HL-60 (cell line): ENCODE results near the gene ZNF326.

Experiments used
- DNase-seq, 2 experiments: peaks; one replicate each; pipeline ENCODE4 v3.0.0-alpha.2; 2010 to 2020; ENCODE audit warnings: low read depth in 1 of 2, low spot score in 1 of 2
- H3K27ac ChIP-seq: fragments of 250-450 bp; sonication (Bioruptor Pico); replicated peaks from 2 replicates; pipeline ENCODE4 v1.5.1; 2020; ENCODE audit warnings: mild to moderate bottlenecking, moderate library complexity
- H3K27me3 ChIP-seq: fragments of 250-450 bp; sonication (Bioruptor Pico); 2 replicates; pipeline ENCODE4 v1.5.1; 2021; ENCODE audit warnings: mild to moderate bottlenecking, moderate library complexity; ENCODE audit not compliant: insufficient read depth, poor library complexity, severe bottlenecking
- H3K4me3 ChIP-seq: replicated peaks from 2 replicates; pipeline ENCODE4 v1.5.1; 2011; ENCODE audit warnings: mild to moderate bottlenecking, control low read depth, low read length; ENCODE audit not compliant: insufficient read depth
- GABPA ChIP-seq: IDR thresholded peaks from 2 replicates; pipeline ENCODE4 v1.6.1; 2012; ENCODE audit warnings: low read depth
- POLR2AphosphoS5 ChIP-seq: IDR thresholded peaks from 2 replicates; pipeline ENCODE4 v1.6.1; 2012; ENCODE audit warnings: low read depth
- SPI1 ChIP-seq: IDR thresholded peaks from 2 replicates; pipeline ENCODE4 v1.6.1; 2012; ENCODE audit warnings: low read depth, mild to moderate bottlenecking, borderline replicate concordance
- TF ChIP-seq, protein P1 (sequence below): IDR thresholded peaks from 2 replicates; pipeline ENCODE4 v1.6.1; 2012; ENCODE audit warnings: low read depth; ENCODE audit not compliant: insufficient replicate concordance
- TF ChIP-seq, protein P2 (sequence below): IDR thresholded peaks from one replicate; pipeline ENCODE4 v1.5.1; 2011; ENCODE audit warnings: low read length, control low read depth, inconsistent platforms; ENCODE audit not compliant: insufficient read depth

ZNF326 gene

DNA sequence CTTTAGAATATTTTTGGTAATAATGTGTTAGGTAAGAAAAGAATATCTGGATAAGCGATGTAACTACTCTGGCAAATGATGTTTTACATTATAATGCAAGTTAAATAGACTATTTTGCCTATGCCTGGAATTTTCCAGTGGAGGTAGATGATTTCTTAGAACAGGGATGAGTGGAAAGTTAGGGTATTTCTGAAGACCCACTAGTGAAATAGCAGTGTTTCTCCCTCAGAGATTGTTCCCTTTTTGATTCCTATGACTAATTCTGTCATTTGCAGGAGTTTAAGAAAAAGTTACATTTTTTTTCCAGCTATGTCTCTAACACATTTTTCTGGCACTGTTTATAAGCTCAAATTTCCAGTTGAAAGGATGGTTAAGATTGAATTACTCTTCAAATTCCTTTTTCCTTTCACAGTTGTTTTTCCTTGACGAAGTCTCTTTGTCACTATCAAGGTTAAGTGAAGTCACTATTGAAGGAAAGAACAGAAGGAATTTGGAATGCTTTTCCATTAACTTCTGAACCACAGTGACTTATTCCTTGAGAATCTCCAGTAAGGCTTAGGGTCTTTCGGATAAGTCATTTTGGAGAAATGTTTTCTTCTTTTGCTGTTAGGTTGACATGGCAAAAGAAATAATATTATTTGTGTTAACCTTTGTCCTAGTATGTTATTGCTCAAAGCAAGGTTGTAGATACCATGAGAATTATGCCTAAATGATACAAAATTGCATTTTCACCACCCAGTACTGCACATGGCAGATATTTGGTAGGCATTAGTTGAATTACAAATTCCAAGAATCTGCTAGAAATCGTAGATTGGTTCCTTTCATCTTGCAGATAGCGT, 42.9 kb upstream of the ZNF326 start:
- H3K27me3 ChIP-seq, result no peaks in the 10 kb centered on the region
- TF ChIP-seq GABPA (no peak), SPI1 (no peak), POLR2AphosphoS5 (no peak)
- TF ChIP-seq, protein P1, sequence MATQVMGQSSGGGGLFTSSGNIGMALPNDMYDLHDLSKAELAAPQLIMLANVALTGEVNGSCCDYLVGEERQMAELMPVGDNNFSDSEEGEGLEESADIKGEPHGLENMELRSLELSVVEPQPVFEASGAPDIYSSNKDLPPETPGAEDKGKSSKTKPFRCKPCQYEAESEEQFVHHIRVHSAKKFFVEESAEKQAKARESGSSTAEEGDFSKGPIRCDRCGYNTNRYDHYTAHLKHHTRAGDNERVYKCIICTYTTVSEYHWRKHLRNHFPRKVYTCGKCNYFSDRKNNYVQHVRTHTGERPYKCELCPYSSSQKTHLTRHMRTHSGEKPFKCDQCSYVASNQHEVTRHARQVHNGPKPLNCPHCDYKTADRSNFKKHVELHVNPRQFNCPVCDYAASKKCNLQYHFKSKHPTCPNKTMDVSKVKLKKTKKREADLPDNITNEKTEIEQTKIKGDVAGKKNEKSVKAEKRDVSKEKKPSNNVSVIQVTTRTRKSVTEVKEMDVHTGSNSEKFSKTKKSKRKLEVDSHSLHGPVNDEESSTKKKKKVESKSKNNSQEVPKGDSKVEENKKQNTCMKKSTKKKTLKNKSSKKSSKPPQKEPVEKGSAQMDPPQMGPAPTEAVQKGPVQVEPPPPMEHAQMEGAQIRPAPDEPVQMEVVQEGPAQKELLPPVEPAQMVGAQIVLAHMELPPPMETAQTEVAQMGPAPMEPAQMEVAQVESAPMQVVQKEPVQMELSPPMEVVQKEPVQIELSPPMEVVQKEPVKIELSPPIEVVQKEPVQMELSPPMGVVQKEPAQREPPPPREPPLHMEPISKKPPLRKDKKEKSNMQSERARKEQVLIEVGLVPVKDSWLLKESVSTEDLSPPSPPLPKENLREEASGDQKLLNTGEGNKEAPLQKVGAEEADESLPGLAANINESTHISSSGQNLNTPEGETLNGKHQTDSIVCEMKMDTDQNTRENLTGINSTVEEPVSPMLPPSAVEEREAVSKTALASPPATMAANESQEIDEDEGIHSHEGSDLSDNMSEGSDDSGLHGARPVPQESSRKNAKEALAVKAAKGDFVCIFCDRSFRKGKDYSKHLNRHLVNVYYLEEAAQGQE, result no peak
- TF ChIP-seq, protein P2, sequence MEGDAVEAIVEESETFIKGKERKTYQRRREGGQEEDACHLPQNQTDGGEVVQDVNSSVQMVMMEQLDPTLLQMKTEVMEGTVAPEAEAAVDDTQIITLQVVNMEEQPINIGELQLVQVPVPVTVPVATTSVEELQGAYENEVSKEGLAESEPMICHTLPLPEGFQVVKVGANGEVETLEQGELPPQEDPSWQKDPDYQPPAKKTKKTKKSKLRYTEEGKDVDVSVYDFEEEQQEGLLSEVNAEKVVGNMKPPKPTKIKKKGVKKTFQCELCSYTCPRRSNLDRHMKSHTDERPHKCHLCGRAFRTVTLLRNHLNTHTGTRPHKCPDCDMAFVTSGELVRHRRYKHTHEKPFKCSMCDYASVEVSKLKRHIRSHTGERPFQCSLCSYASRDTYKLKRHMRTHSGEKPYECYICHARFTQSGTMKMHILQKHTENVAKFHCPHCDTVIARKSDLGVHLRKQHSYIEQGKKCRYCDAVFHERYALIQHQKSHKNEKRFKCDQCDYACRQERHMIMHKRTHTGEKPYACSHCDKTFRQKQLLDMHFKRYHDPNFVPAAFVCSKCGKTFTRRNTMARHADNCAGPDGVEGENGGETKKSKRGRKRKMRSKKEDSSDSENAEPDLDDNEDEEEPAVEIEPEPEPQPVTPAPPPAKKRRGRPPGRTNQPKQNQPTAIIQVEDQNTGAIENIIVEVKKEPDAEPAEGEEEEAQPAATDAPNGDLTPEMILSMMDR, result no peak
- H3K4me3 ChIP-seq, result no peak overlapping the region
- no peak overlapping the region for H3K27ac ChIP-seq
- DNase-seq, result no peak

DNA sequence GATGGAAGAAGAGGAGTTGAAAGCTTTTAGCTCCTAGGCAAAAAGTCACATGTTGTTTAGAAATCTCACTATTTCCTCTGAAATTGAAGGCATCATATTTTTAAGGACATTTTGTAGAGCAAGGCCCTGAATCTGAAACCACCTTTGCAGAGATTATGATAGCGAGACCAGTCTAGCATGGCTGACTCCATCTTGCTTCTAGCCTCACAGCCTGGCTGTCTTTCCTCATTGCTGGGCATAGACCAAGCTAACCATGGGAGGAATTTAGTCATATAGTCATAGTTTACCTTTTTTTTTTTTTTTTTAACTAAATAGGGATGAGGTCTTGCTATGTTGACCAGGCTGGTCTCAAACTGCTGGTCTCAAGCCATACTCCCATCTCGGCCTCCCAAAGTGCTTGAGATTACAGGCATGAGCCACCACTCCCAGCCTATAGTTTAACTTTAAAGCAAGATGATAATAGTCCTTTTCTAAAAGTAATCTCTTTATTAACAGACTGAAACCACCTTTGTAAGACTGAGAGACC, 42.2 kb upstream of the ZNF326 start:
- H3K27me3 ChIP-seq, result no peaks in the 10 kb centered on the region
- DNase-seq, result no peak
- H3K4me3 ChIP-seq, result no peak overlapping the region
- TF ChIP-seq, protein P2, result no peak
- TF ChIP-seq SPI1 (no peak), GABPA (no peak), POLR2AphosphoS5 (no peak)
- TF ChIP-seq, protein P1, result no peak
- H3K27ac ChIP-seq, result no peak overlapping the region

DNA sequence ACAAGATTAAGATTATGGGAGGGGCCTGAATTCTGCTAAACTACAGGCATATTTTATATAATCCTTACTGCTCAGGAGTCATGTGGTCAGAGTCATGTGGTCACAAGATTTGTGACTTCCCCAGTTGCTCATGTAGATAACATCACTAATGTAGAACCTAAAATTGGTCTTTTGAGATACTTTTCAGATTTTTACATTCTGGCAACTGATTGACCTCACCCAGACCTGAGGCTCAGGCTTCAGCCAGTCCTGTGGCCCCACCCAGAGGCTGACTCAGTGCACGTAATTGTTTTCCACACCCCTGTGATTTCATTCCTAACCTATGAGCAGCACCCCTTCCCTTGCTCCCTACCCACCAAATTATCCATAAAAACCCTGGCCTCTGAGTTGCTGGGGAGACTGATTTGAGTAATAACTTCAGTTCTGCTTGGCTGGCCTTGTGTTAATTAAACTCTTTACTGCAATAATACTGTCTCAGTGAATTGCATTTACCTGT, 41.7 kb upstream of the ZNF326 start:
- peak in 1 of 2 experiments; percentile 13 for DNase-seq
- no peaks in the 10 kb centered on the region for H3K27me3 ChIP-seq
- H3K27ac ChIP-seq, result no peak overlapping the region
- TF ChIP-seq POLR2AphosphoS5, result no peak
- TF ChIP-seq, protein P1, result no peak
- TF ChIP-seq, protein P2, result no peak
- TF ChIP-seq GABPA, result no peak
- TF ChIP-seq SPI1, result no peak
- no peak overlapping the region for H3K4me3 ChIP-seq
